Epithelial cell of proximal tubule (primary cell): ENCODE measurements around the gene TOM1. TPM values are rescaled to one million over a fixed set of nuclear protein-coding genes. Genes with fewer than 3 reads are reported as not detected.

Source experiments
- DNase-seq: peaks from one replicate; pipeline ENCODE4 v3.0.0-alpha.2; 2011; ENCODE audit warnings: low read depth
- H3K4me3 ChIP-seq: 2 replicates; pipeline ENCODE4 v1.5.1; 2011; ENCODE audit warnings: low read depth, mild to moderate bottlenecking, low read length
- CTCF ChIP-seq: conservative IDR thresholded peaks from 2 replicates; pipeline ENCODE4 v1.5.1; 2012; ENCODE audit warnings: low read depth, mild to moderate bottlenecking, low read length
- total RNA-seq: library from RNA; depleted of rRNA; stranded (reverse); fragments of >200 nt; gene quantifications from 2 replicates; pipeline ENCODE4 v1.2.3, GENCODE V29; 2015

Gene TOM1
- total RNA-seq, 1 donor from 2014 or later = 24.0 TPM

GRCh38 chr22:35306350-35306967, 6.8 kb downstream of the TOM1 start:
- no peak overlapping the region for H3K4me3 ChIP-seq
- no peak for TF ChIP-seq CTCF
- DNase-seq = no peak

DNA sequence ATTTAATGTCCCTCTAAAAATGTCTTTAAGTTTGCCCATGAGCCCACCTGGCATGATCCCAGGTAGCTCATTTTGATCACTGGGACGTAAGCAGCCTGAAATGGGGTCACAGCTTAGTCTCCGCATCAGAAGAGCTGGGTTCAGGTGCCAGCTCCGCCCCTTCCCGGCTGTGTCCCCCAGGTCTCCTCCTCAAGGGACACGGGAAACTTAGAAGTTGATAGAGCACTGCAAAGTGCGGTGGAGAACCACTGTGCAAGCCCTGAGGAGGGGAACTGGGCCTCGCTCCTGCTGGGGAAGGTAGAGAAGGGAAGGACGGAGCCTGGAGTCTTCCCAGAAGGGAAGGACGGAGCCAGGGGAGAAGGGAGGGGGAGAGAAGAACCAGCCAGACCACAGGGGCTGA, 7.7 kb downstream of the TOM1 start:
- H3K4me3 ChIP-seq = no peak overlapping the region
- TF ChIP-seq CTCF = no peak
- no peak for DNase-seq

- no peak for TF ChIP-seq CTCF
- H3K4me3 ChIP-seq = no peak overlapping the region
- no peak for DNase-seq
Observed at GRCh38 chr22:35307892-35308291, 8.2 kb downstream of the TOM1 start.

DNA sequence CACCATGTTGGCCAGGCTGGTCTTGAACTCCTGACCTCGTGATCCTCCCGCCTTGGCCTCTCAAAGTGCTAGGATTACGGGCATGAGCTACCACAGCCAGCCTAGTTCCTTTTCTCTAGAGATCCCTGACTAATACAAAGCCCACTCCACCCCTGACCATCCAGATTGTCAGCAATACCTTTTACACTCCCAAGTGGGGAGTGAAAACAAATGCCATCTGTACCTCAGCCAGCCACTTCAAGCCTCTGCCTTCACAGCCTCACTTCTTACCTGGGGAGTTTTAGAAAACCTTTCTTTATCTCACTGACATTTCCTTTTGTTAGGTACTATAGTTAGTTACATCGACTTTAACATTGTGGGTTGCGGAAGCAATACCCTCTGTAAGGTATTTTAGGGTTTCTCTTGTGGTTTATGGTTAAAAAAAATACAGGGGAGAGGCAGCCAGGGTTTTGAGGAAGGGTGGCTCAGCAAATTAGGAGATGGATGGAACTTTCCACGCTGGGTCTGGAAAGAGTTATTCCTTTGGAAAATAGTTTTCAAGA, 8.9 kb downstream of the TOM1 start:
- no peak for DNase-seq
- no peak for TF ChIP-seq CTCF
- H3K4me3 ChIP-seq = no peak overlapping the region

GRCh38 chr22:35310556-35311550, 11.2 kb downstream of the TOM1 start:
- H3K4me3 ChIP-seq = no peak overlapping the region
- no peak for TF ChIP-seq CTCF
- DNase-seq = no peak

DNA sequence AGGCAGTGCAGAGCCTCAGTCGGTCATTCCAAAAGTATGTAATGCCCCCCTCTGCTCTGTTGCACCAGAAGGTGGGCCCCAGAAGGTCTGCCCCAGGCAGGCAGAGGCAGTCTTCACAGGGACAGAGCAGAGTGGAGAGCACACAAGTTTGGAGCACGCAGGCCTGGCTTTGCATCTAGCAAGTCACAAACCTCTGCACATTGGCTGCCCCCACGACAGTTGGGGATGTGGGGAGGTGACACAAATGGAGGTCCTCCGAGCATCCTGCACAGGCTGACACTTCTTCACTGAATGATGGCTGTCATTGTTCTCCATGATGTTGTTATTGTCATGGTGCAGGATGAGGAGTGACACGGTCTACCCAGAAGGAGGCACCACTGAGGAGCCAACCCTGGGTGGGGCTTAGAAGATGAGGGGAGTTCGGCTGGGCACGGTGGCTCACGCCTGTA, 11.9 kb downstream of the TOM1 start:
- no peak overlapping the region for H3K4me3 ChIP-seq
- TF ChIP-seq CTCF = no peak
- DNase-seq = no peak
